ENCODE data around the gene SFTPD.

SFTPD gene

GRCh38 chr10:79982861-79983260 lies 34.0 kb upstream of the SFTPD start:
- H3K14ac ChIP-seq (ENCODE audit: low read length in 2 of 2), result no peak overlapping the region
- no peak overlapping the region for H3K4me3 ChIP-seq (ENCODE audit: insufficient read depth in 1 of 2, low read depth in 1 of 2, low read length in 2 of 2)
- H2BK15ac ChIP-seq (ENCODE audit: low read depth, poor library complexity, severe bottlenecking), result no peak overlapping the region
- H3K27me3 ChIP-seq (ENCODE audit: control insufficient read depth in 1 of 2, insufficient read depth in 1 of 2, low read length in 2 of 2), result peaks cover 11 to 62% of the 10 kb centered on the region in 2 experiments
- H4K8ac ChIP-seq (ENCODE audit: low read length), result no peak overlapping the region
- H2BK120ac ChIP-seq (ENCODE audit: low read depth, low read length), result no peak overlapping the region
- no peak overlapping the region for H3K4me2 ChIP-seq (ENCODE audit: low read length, poor library complexity, severe bottlenecking)
- DNase-seq, result no peak
- no peak overlapping the region for H3K9ac ChIP-seq (ENCODE audit: low read length)
- H3K79me1 ChIP-seq (replicated peaks; ENCODE audit: low read length, poor library complexity, severe bottlenecking), result no peaks in the 10 kb centered on the region
- no peak overlapping the region for H4K91ac ChIP-seq (ENCODE audit: low read length)
- H3K18ac ChIP-seq (ENCODE audit: low read depth in 1 of 2, low read length in 2 of 2), result no peak overlapping the region
- no peak overlapping the region for H2AK5ac ChIP-seq (ENCODE audit: low read length, severe bottlenecking)
- H2BK5ac ChIP-seq (ENCODE audit: low read depth, low read length, poor library complexity, severe bottlenecking), result no peak overlapping the region
- no peak overlapping the region for H3K4ac ChIP-seq (ENCODE audit: low read depth in 1 of 2, low read length in 2 of 2)
- no peak overlapping the region for H3K23ac ChIP-seq (ENCODE audit: low read length in 2 of 2)
- H3K4me1 ChIP-seq (ENCODE audit: control insufficient read depth, insufficient read depth, low read depth, low read length), result peaks cover 9% of the 10 kb centered on the region
- WGBS, result 84% methylated on average over 11 of the region's 11 CpGs
- H2AFZ ChIP-seq (ENCODE audit: low read depth, low read length), result no peak overlapping the region
- H3K9me3 ChIP-seq (ENCODE audit: control insufficient read depth, low read length), result peaks cover 12% of the 10 kb centered on the region
- no peak overlapping the region for H3K27ac ChIP-seq (ENCODE audit: low read length, poor library complexity, severe bottlenecking)
- H2BK12ac ChIP-seq (ENCODE audit: low read length in 2 of 2), result no peak overlapping the region
- H3K36me3 ChIP-seq (ENCODE audit: control insufficient read depth in 1 of 2, insufficient read depth in 2 of 2, low read depth in 1 of 2, low read length in 2 of 2), result peaks cover 0 to 3% of the 10 kb centered on the region in 2 experiments

- 13% methylated on average over 23 of the region's 25 CpGs for WGBS
These were observed 33.5 kb upstream of the SFTPD start for GRCh38 chr10:79982362-79982800.

GRCh38 chr10:79981450-79982361 lies 32.8 kb upstream of the SFTPD start:
- no peak overlapping the region for H3K23ac ChIP-seq (ENCODE audit: low read length in 2 of 2)
- H3K9ac ChIP-seq (ENCODE audit: low read length), result peak overlapping the region; percentile 22
- peak overlapping the region in 1 of 2 experiments; percentile 92 for H3K14ac ChIP-seq (ENCODE audit: low read length in 2 of 2)

More at GRCh38 chr10:79982362-79982800, 33.5 kb upstream of the SFTPD start:
- Histone ChIP-seq H3K23ac (ENCODE audit: low read length in 2 of 2) (no peak overlapping the region), H3K4me3 (ENCODE audit: insufficient read depth in 1 of 2, low read depth in 1 of 2, low read length in 2 of 2) (peak overlapping the region; percentile 77 to 80), H2AK5ac (ENCODE audit: low read length, severe bottlenecking) (no peak overlapping the region), H2BK120ac (ENCODE audit: low read depth, low read length) (no peak overlapping the region), H4K91ac (ENCODE audit: low read length) (no peak overlapping the region), H3K4me2 (ENCODE audit: low read length, poor library complexity, severe bottlenecking) (peak overlapping the region; percentile 98), H4K8ac (ENCODE audit: low read length) (no peak overlapping the region), H2BK15ac (ENCODE audit: low read depth, poor library complexity, severe bottlenecking) (no peak overlapping the region), H3K14ac (ENCODE audit: low read length in 2 of 2) (no peak overlapping the region), H3K4me1 (ENCODE audit: control insufficient read depth, insufficient read depth, low read depth, low read length) (peaks cover 9% of the 10 kb centered on the region), H3K9ac (ENCODE audit: low read length) (no peak overlapping the region), H3K36me3 (ENCODE audit: control insufficient read depth in 1 of 2, insufficient read depth in 2 of 2, low read depth in 1 of 2, low read length in 2 of 2) (peaks cover 0 to 3% of the 10 kb centered on the region in 2 experiments), H3K9me3 (ENCODE audit: control insufficient read depth, low read length) (peaks cover 10% of the 10 kb centered on the region), H3K27me3 (ENCODE audit: control insufficient read depth in 1 of 2, insufficient read depth in 1 of 2, low read length in 2 of 2) (peaks cover 11 to 60% of the 10 kb centered on the region in 2 experiments), H2AFZ (ENCODE audit: low read depth, low read length) (peak overlapping the region; percentile 91), H3K27ac (ENCODE audit: low read length, poor library complexity, severe bottlenecking) (no peak overlapping the region), H3K18ac (ENCODE audit: low read depth in 1 of 2, low read length in 2 of 2) (no peak overlapping the region), H2BK5ac (ENCODE audit: low read depth, low read length, poor library complexity, severe bottlenecking) (no peak overlapping the region), H3K4ac (ENCODE audit: low read depth in 1 of 2, low read length in 2 of 2) (no peak overlapping the region), H2BK12ac (ENCODE audit: low read length in 2 of 2) (no peak overlapping the region), H3K79me1 (replicated peaks; ENCODE audit: low read length, poor library complexity, severe bottlenecking) (no peaks in the 10 kb centered on the region)
- no peak for DNase-seq

GRCh38 chr10:79980711-79981110 lies 31.8 kb upstream of the SFTPD start:
- WGBS, result 85% methylated on average over 3 of the region's 3 CpGs
- Histone ChIP-seq H2AK5ac (ENCODE audit: low read length, severe bottlenecking) (no peak overlapping the region), H3K4ac (ENCODE audit: low read depth in 1 of 2, low read length in 2 of 2) (no peak overlapping the region), H3K14ac (ENCODE audit: low read length in 2 of 2) (no peak overlapping the region), H3K4me2 (ENCODE audit: low read length, poor library complexity, severe bottlenecking) (no peak overlapping the region), H4K91ac (ENCODE audit: low read length) (no peak overlapping the region), H2BK12ac (ENCODE audit: low read length in 2 of 2) (no peak overlapping the region), H3K4me3 (ENCODE audit: insufficient read depth in 1 of 2, low read depth in 1 of 2, low read length in 2 of 2) (no peak overlapping the region), H2BK15ac (ENCODE audit: low read depth, poor library complexity, severe bottlenecking) (no peak overlapping the region), H3K79me1 (replicated peaks; ENCODE audit: low read length, poor library complexity, severe bottlenecking) (no peaks in the 10 kb centered on the region), H3K36me3 (ENCODE audit: control insufficient read depth in 1 of 2, insufficient read depth in 2 of 2, low read depth in 1 of 2, low read length in 2 of 2) (peaks cover 0 to 3% of the 10 kb centered on the region in 2 experiments), H2BK5ac (ENCODE audit: low read depth, low read length, poor library complexity, severe bottlenecking) (no peak overlapping the region), H3K27me3 (ENCODE audit: control insufficient read depth in 1 of 2, insufficient read depth in 1 of 2, low read length in 2 of 2) (peaks cover 16 to 45% of the 10 kb centered on the region in 2 experiments), H3K18ac (ENCODE audit: low read depth in 1 of 2, low read length in 2 of 2) (no peak overlapping the region), H3K9me3 (ENCODE audit: control insufficient read depth, low read length) (peaks cover 11% of the 10 kb centered on the region), H4K8ac (ENCODE audit: low read length) (no peak overlapping the region), H3K23ac (ENCODE audit: low read length in 2 of 2) (no peak overlapping the region), H2BK120ac (ENCODE audit: low read depth, low read length) (no peak overlapping the region), H3K27ac (ENCODE audit: low read length, poor library complexity, severe bottlenecking) (no peak overlapping the region), H3K4me1 (ENCODE audit: control insufficient read depth, insufficient read depth, low read depth, low read length) (peaks cover 9% of the 10 kb centered on the region), H3K9ac (ENCODE audit: low read length) (no peak overlapping the region), H2AFZ (ENCODE audit: low read depth, low read length) (no peak overlapping the region)
- no peak for DNase-seq

More at GRCh38 chr10:79981450-79982361, 32.8 kb upstream of the SFTPD start:
- H2AFZ ChIP-seq (ENCODE audit: low read depth, low read length), result peak overlapping the region; percentile 91
- H2BK5ac ChIP-seq (ENCODE audit: low read depth, low read length, poor library complexity, severe bottlenecking), result no peak overlapping the region
- peak; percentile 43 for DNase-seq
- H2AK5ac ChIP-seq (ENCODE audit: low read length, severe bottlenecking), result no peak overlapping the region
- 1% methylated on average over 78 of the region's 89 CpGs for WGBS
- H4K91ac ChIP-seq (ENCODE audit: low read length), result peak overlapping the region; percentile 40
- H3K4me3 ChIP-seq (ENCODE audit: insufficient read depth in 1 of 2, low read depth in 1 of 2, low read length in 2 of 2), result peak overlapping the region; percentile 77 to 80
- peaks cover 10% of the 10 kb centered on the region for H3K9me3 ChIP-seq (ENCODE audit: control insufficient read depth, low read length)
- peak overlapping the region; percentile 19 for H3K27ac ChIP-seq (ENCODE audit: low read length, poor library complexity, severe bottlenecking)
- H3K27me3 ChIP-seq (ENCODE audit: control insufficient read depth in 1 of 2, insufficient read depth in 1 of 2, low read length in 2 of 2), result peaks cover 11 to 54% of the 10 kb centered on the region in 2 experiments
- peak overlapping the region; percentile 82 for H4K8ac ChIP-seq (ENCODE audit: low read length)
- H3K79me1 ChIP-seq (replicated peaks; ENCODE audit: low read length, poor library complexity, severe bottlenecking), result no peaks in the 10 kb centered on the region
- peaks cover 0 to 3% of the 10 kb centered on the region in 2 experiments for H3K36me3 ChIP-seq (ENCODE audit: control insufficient read depth in 1 of 2, insufficient read depth in 2 of 2, low read depth in 1 of 2, low read length in 2 of 2)
- H3K4ac ChIP-seq (ENCODE audit: low read depth in 1 of 2, low read length in 2 of 2), result no peak overlapping the region
- peak overlapping the region; percentile 98 for H3K4me2 ChIP-seq (ENCODE audit: low read length, poor library complexity, severe bottlenecking)
- H2BK120ac ChIP-seq (ENCODE audit: low read depth, low read length), result no peak overlapping the region
- H3K18ac ChIP-seq (ENCODE audit: low read depth in 1 of 2, low read length in 2 of 2), result peak overlapping the region in 1 of 2 experiments; percentile 68
- peaks cover 9% of the 10 kb centered on the region for H3K4me1 ChIP-seq (ENCODE audit: control insufficient read depth, insufficient read depth, low read depth, low read length)
- peak overlapping the region; percentile 64 for H2BK15ac ChIP-seq (ENCODE audit: low read depth, poor library complexity, severe bottlenecking)
- peak overlapping the region in 1 of 2 experiments; percentile 83 for H2BK12ac ChIP-seq (ENCODE audit: low read length in 2 of 2)
